Esophagus muscularis mucosa (tissue), 2 donors: ENCODE results near the gene VSIG10L.

Source experiments
- EP300 ChIP-seq: sonication (generic); formaldehyde crosslinking; IDR thresholded peaks from one replicate; pipeline ENCODE4 v1.6.1; 2017; ENCODE audit warnings: antibody characterized with exemption
- POLR2A ChIP-seq: fragments of 450-650 bp; IDR thresholded peaks from one replicate; pipeline ENCODE4 v1.6.1; 2017; ENCODE audit warnings: antibody characterized with exemption, moderate library complexity, mild to moderate bottlenecking, low read depth

GRCh38 chr19:51386882-51387520 is 45.1 kb upstream of the VSIG10L start:
- no peak for TF ChIP-seq EP300
- no peak for TF ChIP-seq POLR2A
